Neutrophil (primary cell): ENCODE measurements around the gene MTREX.

Experiments used
- H3K27ac ChIP-seq: fragments of 200-600 bp; sonication (generic); 2 replicates; pipeline ENCODE4 v1.5.1; 2016; ENCODE audit warnings: mild to moderate bottlenecking, moderate library complexity
- H3K27me3 ChIP-seq: fragments of 200-600 bp; sonication (generic); 2 replicates; pipeline ENCODE4 v1.6.0; 2016; ENCODE audit warnings: mild to moderate bottlenecking
- H3K36me3 ChIP-seq: fragments of 200-600 bp; sonication (generic); 2 replicates; pipeline ENCODE4 v1.5.1; 2017
- H3K4me1 ChIP-seq, 2 experiments: fragments of 200-600 bp in 1 of 2; sonication (generic) in 1 of 2; 1 replicate in 1 of 2; 2 replicates in 1 of 2; pipeline versions ENCODE4 v1.5.1 to v1.6.1; 2013 to 2016; ENCODE audit warnings: low read depth in 1 of 2, low read length in 1 of 2, mild to moderate bottlenecking in 1 of 2, moderate library complexity in 1 of 2; ENCODE audit not compliant: control insufficient read depth in 1 of 2, insufficient read depth in 1 of 2
- H3K4me3 ChIP-seq, 2 experiments: fragments of 200-600 bp in 1 of 2; sonication (generic) in 1 of 2; 1 replicate in 1 of 2; 2 replicates in 1 of 2; pipeline ENCODE4 v1.5.1; 2013 to 2016; ENCODE audit warnings: low read depth in 1 of 2, low read length in 1 of 2, mild to moderate bottlenecking in 1 of 2, moderate library complexity in 1 of 2
- H3K9me3 ChIP-seq: fragments of 200-600 bp; sonication (generic); 2 replicates; pipeline ENCODE4 v1.5.1; 2016
- CTCF ChIP-seq: fragments of 200-600 bp; sonication (generic); IDR thresholded peaks from 2 replicates; pipeline ENCODE4 v1.5.1; 2016; ENCODE audit warnings: antibody characterized with exemption

Gene MTREX

GRCh38 chr5:55407984-55408383, 100.2 kb downstream of the MTREX start:
- Histone ChIP-seq H3K27me3 (no peaks in the 10 kb centered on the region), H3K9me3 (no peaks in the 10 kb centered on the region), H3K4me3 (no peak overlapping the region), H3K4me1 (no peaks in the 10 kb centered on the region), H3K27ac (no peak overlapping the region), H3K36me3 (peaks cover 57% of the 10 kb centered on the region)
- TF ChIP-seq CTCF = no peak

DNA sequence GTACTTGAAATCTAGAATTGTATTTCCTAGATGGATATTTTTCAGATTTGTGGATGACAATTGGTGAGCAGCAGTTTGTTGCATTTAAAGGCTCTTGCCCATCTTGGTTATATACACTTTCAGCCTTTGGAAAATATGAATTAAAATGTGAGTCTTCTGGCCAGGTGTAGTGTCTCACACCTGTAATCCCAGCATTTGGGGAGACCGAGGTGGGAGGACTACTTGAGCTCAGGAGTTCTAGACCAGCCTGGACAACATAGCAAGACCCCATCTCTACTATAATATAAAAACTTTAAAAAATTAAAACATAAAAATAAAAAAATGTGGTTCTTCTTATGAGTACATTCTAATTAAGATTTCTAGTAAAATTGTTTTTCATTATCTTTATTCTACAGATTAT, 102.0 kb downstream of the MTREX start:
- Histone ChIP-seq H3K27ac (no peak overlapping the region), H3K36me3 (peaks cover 56% of the 10 kb centered on the region)

GRCh38 chr5:55410845-55411244, 103.1 kb downstream of the MTREX start:
- Histone ChIP-seq H3K4me1 (no peaks in the 10 kb centered on the region), H3K27ac (no peak overlapping the region), H3K9me3 (no peaks in the 10 kb centered on the region), H3K36me3 (peaks cover 55% of the 10 kb centered on the region), H3K27me3 (no peaks in the 10 kb centered on the region), H3K4me3 (no peak overlapping the region)
- TF ChIP-seq CTCF = no peak

More for the DNA sequence above, 102.0 kb downstream of the MTREX start:
- Histone ChIP-seq H3K4me1 (no peaks in the 10 kb centered on the region), H3K27me3 (no peaks in the 10 kb centered on the region), H3K9me3 (no peaks in the 10 kb centered on the region), H3K4me3 (no peak overlapping the region)
- TF ChIP-seq CTCF = no peak

GRCh38 chr5:55411876-55412275, 104.1 kb downstream of the MTREX start:
- no peak for TF ChIP-seq CTCF
- peaks cover 50% of the 10 kb centered on the region for H3K36me3 ChIP-seq
- no peaks in the 10 kb centered on the region for H3K4me1 ChIP-seq
- no peaks in the 10 kb centered on the region for H3K9me3 ChIP-seq
- H3K27me3 ChIP-seq = no peaks in the 10 kb centered on the region
- no peak overlapping the region for H3K4me3 ChIP-seq
- no peak overlapping the region for H3K27ac ChIP-seq

DNA sequence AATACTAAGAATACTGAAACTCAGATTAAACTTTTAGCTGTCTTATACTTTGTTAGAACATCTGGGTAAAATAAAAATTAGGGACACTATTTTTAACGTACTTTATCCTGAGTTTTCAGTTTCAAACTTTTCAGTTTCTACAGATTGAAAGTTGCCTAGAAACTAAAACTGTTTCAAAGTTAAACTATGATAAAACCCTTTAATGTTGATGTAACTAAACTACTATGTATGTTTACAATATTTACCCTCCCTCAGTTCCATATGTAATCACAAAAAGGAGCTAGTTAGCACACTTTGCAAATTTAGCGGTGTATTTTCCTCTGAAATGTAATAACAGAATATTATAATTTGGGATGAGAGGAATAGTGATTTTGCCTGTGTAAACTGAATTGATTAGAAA, 105.9 kb downstream of the MTREX start:
- Histone ChIP-seq H3K27ac (no peak overlapping the region), H3K4me1 (no peaks in the 10 kb centered on the region), H3K27me3 (no peaks in the 10 kb centered on the region), H3K4me3 (no peak overlapping the region), H3K9me3 (no peaks in the 10 kb centered on the region), H3K36me3 (peaks cover 50% of the 10 kb centered on the region)
- TF ChIP-seq CTCF = no peak

GRCh38 chr5:55415071-55415470, 107.3 kb downstream of the MTREX start:
- no peaks in the 10 kb centered on the region for H3K27me3 ChIP-seq
- H3K36me3 ChIP-seq = peaks cover 58% of the 10 kb centered on the region
- no peak overlapping the region for H3K4me3 ChIP-seq
- H3K4me1 ChIP-seq = no peaks in the 10 kb centered on the region
- H3K27ac ChIP-seq = no peak overlapping the region
- H3K9me3 ChIP-seq = no peaks in the 10 kb centered on the region
- no peak for TF ChIP-seq CTCF
